Testis (tissue), 2 donors: ENCODE data around the gene CCN5.

Experiments
- POLR2A ChIP-seq: fragments of 450-650 bp; IDR thresholded peaks from one replicate; pipeline ENCODE4 v1.6.1; 2017; ENCODE audit warnings: antibody characterized with exemption, mild to moderate bottlenecking, moderate library complexity
- TF ChIP-seq, protein P1 (sequence below), 3 experiments: fragments of 450-650 bp in 2 of 3; fragments of 200-600 bp in 1 of 3; sonication (generic) in 1 of 3; IDR thresholded peaks; one replicate each; pipeline ENCODE4 v1.5.1; 2016 to 2019; ENCODE audit warnings: antibody characterized with exemption in 3 of 3, mild to moderate bottlenecking in 2 of 3, moderate library complexity in 1 of 3

DNA sequence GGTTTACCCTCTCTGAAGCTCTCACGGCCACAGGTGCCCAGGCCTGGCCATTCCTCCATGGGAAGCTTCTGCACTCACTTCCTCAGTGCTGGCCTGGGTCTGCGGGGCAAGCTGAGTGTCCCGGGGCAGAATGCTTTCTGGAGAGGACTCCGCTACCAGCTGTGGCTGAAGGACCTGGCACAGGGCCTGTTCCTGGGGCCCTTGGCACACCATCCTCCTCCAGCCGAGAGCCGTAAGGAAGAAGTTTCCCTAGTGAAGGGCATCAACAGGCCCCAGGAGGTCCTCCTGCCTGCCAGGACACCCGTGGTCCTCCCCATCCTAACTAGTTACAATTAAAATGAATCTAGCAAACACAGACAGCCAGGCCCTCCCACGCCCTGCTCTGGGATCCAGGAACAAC lies 16.5 kb downstream of the CCN5 start:
- TF ChIP-seq, protein P1, sequence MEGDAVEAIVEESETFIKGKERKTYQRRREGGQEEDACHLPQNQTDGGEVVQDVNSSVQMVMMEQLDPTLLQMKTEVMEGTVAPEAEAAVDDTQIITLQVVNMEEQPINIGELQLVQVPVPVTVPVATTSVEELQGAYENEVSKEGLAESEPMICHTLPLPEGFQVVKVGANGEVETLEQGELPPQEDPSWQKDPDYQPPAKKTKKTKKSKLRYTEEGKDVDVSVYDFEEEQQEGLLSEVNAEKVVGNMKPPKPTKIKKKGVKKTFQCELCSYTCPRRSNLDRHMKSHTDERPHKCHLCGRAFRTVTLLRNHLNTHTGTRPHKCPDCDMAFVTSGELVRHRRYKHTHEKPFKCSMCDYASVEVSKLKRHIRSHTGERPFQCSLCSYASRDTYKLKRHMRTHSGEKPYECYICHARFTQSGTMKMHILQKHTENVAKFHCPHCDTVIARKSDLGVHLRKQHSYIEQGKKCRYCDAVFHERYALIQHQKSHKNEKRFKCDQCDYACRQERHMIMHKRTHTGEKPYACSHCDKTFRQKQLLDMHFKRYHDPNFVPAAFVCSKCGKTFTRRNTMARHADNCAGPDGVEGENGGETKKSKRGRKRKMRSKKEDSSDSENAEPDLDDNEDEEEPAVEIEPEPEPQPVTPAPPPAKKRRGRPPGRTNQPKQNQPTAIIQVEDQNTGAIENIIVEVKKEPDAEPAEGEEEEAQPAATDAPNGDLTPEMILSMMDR (IDR thresholded peaks at IDR 0.05), result no peak
- no peak for TF ChIP-seq POLR2A
